ENCODE data around the gene TSHZ1.

GRCh38 chr18:75215663-75216062 lies 5.1 kb downstream of the TSHZ1 start:
- TF ChIP-seq KLF1 (tag by site-specific recombination; IDR thresholded peaks at IDR 0.05) (no peak), CTCF (tag by site-specific recombination; IDR thresholded peaks at IDR 0.05) (no peak), ZBTB10 (tag by site-specific recombination; IDR thresholded peaks at IDR 0.05) (no peak), ZNF24 (tag by site-specific recombination; IDR thresholded peaks at IDR 0.05) (no peak), ZNF76 (tag by site-specific recombination; IDR thresholded peaks at IDR 0.05; ENCODE audit: borderline replicate concordance, low read depth) (no peak), REST (tag by site-specific recombination; IDR thresholded peaks at IDR 0.05) (no peak), ZNF707 (tag by site-specific recombination; IDR thresholded peaks at IDR 0.05) (no peak), PBX3 (CRISPR knock-in tag; IDR thresholded peaks at IDR 0.05) (no peak), ZNF549 (tag by site-specific recombination; IDR thresholded peaks at IDR 0.05) (no peak), ZNF274 (IDR thresholded peaks at IDR 0.05; ENCODE audit: low read length) (no peak), ZNF274 (tag by site-specific recombination; IDR thresholded peaks at IDR 0.05; ENCODE audit: borderline replicate concordance) (no peak)

Data from HEK293 (cell line).